BJ (cell line): Measurements from ENCODE around the gene TENT4A. TPM values are rescaled to one million over a fixed set of nuclear protein-coding genes. Genes with fewer than 3 reads are reported as not detected.

Source experiments
- CTCF ChIA-PET: fragments of 350-600 bp; formaldehyde crosslinking; extraction: SDS; loops from one replicate; lab custom pipeline; 2021; ENCODE audit warnings: antibody characterized with exemption, inconsistent platforms; lab: Yijun Ruan, JAX
- POLR2A ChIA-PET: fragments of 300-600 bp; sonication (Branson Sonifier 250); formaldehyde crosslinking; extraction: SDS; loops from one replicate; lab custom pipeline; 2021; ENCODE audit warnings: antibody characterized with exemption; lab: Charles Lee
- DNase-seq: peaks from one replicate; pipeline ENCODE4 v3.0.0-alpha.2; 2011; ENCODE audit warnings: low read depth
- H3K27me3 ChIP-seq: 2 replicates; pipeline ENCODE4 v1.6.0; 2011; ENCODE audit warnings: low read length; ENCODE audit not compliant: control insufficient read depth, insufficient read depth
- H3K36me3 ChIP-seq: 2 replicates; pipeline ENCODE4 v1.5.1; 2011; ENCODE audit warnings: low read length; ENCODE audit not compliant: control insufficient read depth, insufficient read depth
- H3K4me3 ChIP-seq: 2 replicates; pipeline ENCODE4 v1.5.1; 2011; ENCODE audit warnings: low read depth, mild to moderate bottlenecking, control low read depth, low read length
- polyA plus RNA-seq: library from polyadenylated mRNA; depleted of rRNA; stranded (reverse); fragments of >200 nt; gene quantifications from 2 replicates; pipeline ENCODE4 v1.2.3, GENCODE V29; 2011
- TF ChIP-seq, protein P1 (sequence below): IDR thresholded peaks from 2 replicates; pipeline ENCODE4 v1.5.1; 2011; ENCODE audit warnings: low read depth, mild to moderate bottlenecking, control low read depth, inconsistent platforms, low read length, moderate library complexity; ENCODE audit not compliant: insufficient read depth

TENT4A gene
- polyA plus RNA-seq, 1 experiment, result 4.0 TPM

DNA sequence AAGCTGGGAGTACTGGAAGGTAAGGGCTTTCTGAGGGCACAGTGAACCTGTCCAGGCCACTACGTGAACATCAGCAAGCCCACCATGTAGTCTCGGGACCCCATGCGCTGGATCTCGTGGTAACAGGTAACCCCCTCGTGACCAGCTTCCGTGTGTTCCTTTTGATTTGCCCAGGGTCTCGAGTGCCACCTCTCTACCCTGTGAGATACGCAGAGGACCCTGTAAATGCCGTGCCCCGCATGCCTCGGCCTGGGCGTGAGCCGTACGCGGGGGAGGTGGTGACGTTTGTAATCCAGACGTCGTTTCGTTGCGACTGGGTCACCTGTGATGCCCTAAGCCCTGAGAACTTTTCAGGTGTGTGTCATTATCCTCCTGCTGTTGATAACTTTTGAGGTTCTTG, 45.5 kb downstream of the TENT4A start:
- no peaks in the 10 kb centered on the region for H3K27me3 ChIP-seq
- H3K4me3 ChIP-seq, result no peak overlapping the region
- peaks cover 13% of the 10 kb centered on the region for H3K36me3 ChIP-seq
- CTCF ChIA-PET, result interaction anchor here (0.6 to 1.8 kb wide), 3 partner anchors 13 to 98 kb away, joined by 3 to 5 read pairs (median 3); no protein-coding TSS in a partner anchor
- POLR2A ChIA-PET, result no interaction called here
- DNase-seq, result no peak
- TF ChIP-seq, protein P1, sequence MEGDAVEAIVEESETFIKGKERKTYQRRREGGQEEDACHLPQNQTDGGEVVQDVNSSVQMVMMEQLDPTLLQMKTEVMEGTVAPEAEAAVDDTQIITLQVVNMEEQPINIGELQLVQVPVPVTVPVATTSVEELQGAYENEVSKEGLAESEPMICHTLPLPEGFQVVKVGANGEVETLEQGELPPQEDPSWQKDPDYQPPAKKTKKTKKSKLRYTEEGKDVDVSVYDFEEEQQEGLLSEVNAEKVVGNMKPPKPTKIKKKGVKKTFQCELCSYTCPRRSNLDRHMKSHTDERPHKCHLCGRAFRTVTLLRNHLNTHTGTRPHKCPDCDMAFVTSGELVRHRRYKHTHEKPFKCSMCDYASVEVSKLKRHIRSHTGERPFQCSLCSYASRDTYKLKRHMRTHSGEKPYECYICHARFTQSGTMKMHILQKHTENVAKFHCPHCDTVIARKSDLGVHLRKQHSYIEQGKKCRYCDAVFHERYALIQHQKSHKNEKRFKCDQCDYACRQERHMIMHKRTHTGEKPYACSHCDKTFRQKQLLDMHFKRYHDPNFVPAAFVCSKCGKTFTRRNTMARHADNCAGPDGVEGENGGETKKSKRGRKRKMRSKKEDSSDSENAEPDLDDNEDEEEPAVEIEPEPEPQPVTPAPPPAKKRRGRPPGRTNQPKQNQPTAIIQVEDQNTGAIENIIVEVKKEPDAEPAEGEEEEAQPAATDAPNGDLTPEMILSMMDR, result no peak

DNA sequence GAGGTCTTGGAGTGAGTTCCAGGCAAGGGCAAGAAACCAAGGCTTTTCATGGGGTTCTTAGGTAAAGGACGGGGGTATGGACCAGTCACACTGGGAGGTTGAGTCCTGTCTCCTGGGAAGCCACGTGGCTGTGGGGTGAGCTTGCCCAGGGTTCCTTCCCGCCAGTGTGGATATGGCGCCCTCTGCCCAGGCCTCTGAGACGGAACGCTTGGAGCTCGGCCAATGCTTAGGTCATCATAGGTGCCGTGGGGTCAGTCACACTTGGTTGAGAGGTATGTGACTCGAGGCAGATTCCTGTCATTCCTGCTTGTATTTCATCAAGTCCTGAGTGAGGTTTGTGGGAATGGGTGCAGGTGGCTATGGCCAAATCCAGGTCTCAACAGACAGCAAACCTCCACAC, 46.2 kb downstream of the TENT4A start:
- peaks cover 10% of the 10 kb centered on the region for H3K36me3 ChIP-seq
- no peaks in the 10 kb centered on the region for H3K27me3 ChIP-seq
- H3K4me3 ChIP-seq, result no peak overlapping the region
- DNase-seq, result no peak
- ChIA-PET CTCF (interaction anchor here (1.6 to 1.8 kb wide), 2 partner anchors 14 to 34 kb away, joined by 3 to 5 read pairs; no protein-coding TSS in a partner anchor), POLR2A (no interaction called here)
- TF ChIP-seq, protein P1, result no peak

DNA sequence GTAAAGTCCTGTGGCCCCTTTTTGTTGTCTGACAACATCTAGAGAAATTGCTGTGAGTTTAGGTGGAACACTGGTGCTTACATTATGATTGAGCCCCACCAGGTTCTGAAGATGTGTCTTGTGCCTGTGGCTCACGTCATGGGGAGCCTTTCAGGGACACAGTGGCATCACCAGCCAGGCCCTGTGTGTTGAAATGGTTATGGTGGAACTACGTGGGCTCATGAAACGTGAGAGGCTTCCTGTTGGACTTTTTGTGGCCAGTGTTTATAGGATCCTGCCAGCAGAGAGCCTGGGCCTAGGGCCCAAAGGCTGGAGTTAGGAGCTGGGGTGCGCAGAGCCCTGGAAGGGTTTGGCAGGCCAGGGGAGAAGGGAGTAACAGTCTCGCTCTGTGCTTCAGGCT, 46.8 kb downstream of the TENT4A start:
- CTCF ChIA-PET, result interaction anchor here (1.6 to 1.8 kb wide), 2 partner anchors 15 to 35 kb away, joined by 3 to 5 read pairs; no protein-coding TSS in a partner anchor
- POLR2A ChIA-PET, result no interaction called here
- Histone ChIP-seq H3K27me3 (no peaks in the 10 kb centered on the region), H3K36me3 (peaks cover 7% of the 10 kb centered on the region), H3K4me3 (no peak overlapping the region)
- no peak for DNase-seq
- TF ChIP-seq, protein P1, result no peak

DNA sequence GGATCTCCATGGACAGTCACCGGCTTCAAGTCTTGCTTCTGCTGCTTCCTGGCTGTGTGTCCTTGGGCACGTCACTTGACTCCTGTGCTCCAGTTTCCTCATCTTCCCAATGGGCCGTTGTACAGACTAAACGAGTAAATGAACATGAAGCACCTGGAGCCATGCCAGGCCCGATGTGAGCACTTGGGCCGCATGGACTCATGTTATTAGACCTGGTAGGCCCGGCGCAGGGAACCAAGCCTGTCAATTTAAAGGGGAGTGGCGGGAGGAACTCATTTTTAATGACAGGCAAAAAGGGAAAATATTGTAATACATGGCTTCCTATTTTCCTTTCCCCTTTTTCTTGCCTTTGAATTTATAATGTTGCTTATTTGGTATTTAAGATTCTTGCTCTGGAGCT, 47.5 kb downstream of the TENT4A start:
- TF ChIP-seq, protein P1, result no peak
- H3K36me3 ChIP-seq, result peaks cover 6% of the 10 kb centered on the region
- CTCF ChIA-PET, result no interaction called here
- no peaks in the 10 kb centered on the region for H3K27me3 ChIP-seq
- POLR2A ChIA-PET, result no interaction called here
- DNase-seq, result no peak
- H3K4me3 ChIP-seq, result no peak overlapping the region

DNA sequence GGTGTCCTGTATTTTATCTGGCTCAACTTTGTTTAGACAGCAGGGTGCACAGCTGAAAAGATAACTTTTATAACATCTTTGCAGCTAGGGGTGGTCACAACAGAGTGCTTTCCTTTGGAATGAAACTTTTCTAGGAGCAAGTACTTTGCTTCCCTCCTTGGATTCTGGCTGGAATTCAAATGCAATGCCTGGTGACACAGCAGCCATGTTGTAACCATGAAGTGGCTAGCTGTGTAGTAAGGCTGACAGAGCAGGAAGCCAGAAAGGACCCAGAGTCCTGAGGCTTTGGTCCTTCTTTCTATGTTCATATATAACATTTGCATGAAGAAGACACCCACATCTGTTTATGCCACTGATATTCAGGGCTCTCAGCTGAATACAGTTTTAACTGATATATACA, 48.1 kb downstream of the TENT4A start:
- CTCF ChIA-PET, result interaction anchor here (1.2 to 1.3 kb wide), 2 partner anchors 16 to 631 kb away, joined by 3 to 4 read pairs; no protein-coding TSS in a partner anchor
- DNase-seq, result no peak
- TF ChIP-seq, protein P1, result no peak

More for the DNA sequence above, 48.1 kb downstream of the TENT4A start:
- Histone ChIP-seq H3K36me3 (peaks cover 4% of the 10 kb centered on the region), H3K27me3 (no peaks in the 10 kb centered on the region), H3K4me3 (no peak overlapping the region)
- POLR2A ChIA-PET, result no interaction called here
